Measurements from ENCODE around the gene SHROOM4.

Gene SHROOM4

DNA sequence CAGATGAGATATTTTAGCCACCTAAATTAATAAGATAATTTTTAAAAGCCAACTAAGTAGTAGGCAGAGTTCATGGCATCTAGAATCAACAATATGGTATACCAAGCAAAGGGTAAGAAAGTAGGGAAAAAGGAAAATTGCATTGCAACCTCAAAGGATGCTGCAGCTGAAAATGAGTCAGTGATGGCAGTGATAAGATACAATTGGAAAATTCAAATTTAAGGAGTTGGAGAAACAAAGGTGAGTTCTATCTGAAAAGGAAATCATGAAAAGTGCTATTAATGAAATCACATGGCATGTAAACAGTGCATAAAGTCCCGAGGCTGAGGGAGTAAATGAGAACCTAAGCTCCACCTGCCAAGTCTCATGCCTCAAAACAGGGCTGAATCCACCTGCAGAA lies 33.9 kb downstream of the SHROOM4 start:
- TF ChIP-seq EP300 (IDR thresholded peaks at IDR 0.05; ENCODE audit: borderline replicate concordance) (no peak), FOXM1 (IDR thresholded peaks at IDR 0.05; ENCODE audit: borderline replicate concordance, low read depth) (no peak), NFIC (IDR thresholded peaks at IDR 0.05) (no peak), CEBPB (IDR thresholded peaks at IDR 0.05) (no peak), REST (IDR thresholded peaks at IDR 0.05; ENCODE audit: low read depth) (no peak), CREB1 (IDR thresholded peaks at IDR 0.05; ENCODE audit: low read depth) (no peak), RAD21 (IDR thresholded peaks at IDR 0.05; ENCODE audit: low read depth) (no peak), USF1 (IDR thresholded peaks at IDR 0.05) (no peak), TCF12 (IDR thresholded peaks at IDR 0.05; ENCODE audit: low read depth) (no peak), EGR1 (IDR thresholded peaks at IDR 0.05) (no peak), ZBTB7A (IDR thresholded peaks at IDR 0.05; ENCODE audit: low read depth) (no peak), TAF1 (IDR thresholded peaks at IDR 0.05; ENCODE audit: low read depth) (no peak), TEAD4 (IDR thresholded peaks at IDR 0.05) (no peak), YY1 (IDR thresholded peaks at IDR 0.05; ENCODE audit: low read depth) (no peak)
- TF ChIP-seq, protein P1, sequence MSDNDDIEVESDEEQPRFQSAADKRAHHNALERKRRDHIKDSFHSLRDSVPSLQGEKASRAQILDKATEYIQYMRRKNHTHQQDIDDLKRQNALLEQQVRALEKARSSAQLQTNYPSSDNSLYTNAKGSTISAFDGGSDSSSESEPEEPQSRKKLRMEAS (IDR thresholded peaks at IDR 0.05), result no peak

- TF ChIP-seq USF1 (IDR thresholded peaks at IDR 0.05) (no peak), RAD21 (IDR thresholded peaks at IDR 0.05; ENCODE audit: low read depth) (no peak), YY1 (IDR thresholded peaks at IDR 0.05; ENCODE audit: low read depth) (no peak), TAF1 (IDR thresholded peaks at IDR 0.05; ENCODE audit: low read depth) (no peak)
Observed at GRCh38 chrX:50779694-50780093, 34.3 kb downstream of the SHROOM4 start.

GRCh38 chrX:50778272-50778671 lies 35.7 kb downstream of the SHROOM4 start:
- TF ChIP-seq TCF12 (IDR thresholded peaks at IDR 0.05; ENCODE audit: low read depth) (no peak), CEBPB (IDR thresholded peaks at IDR 0.05) (no peak), NFIC (IDR thresholded peaks at IDR 0.05) (no peak), EGR1 (IDR thresholded peaks at IDR 0.05) (no peak), FOXM1 (IDR thresholded peaks at IDR 0.05; ENCODE audit: borderline replicate concordance, low read depth) (no peak), TEAD4 (IDR thresholded peaks at IDR 0.05) (no peak), EP300 (IDR thresholded peaks at IDR 0.05; ENCODE audit: borderline replicate concordance) (no peak), REST (IDR thresholded peaks at IDR 0.05; ENCODE audit: low read depth) (no peak), ZBTB7A (IDR thresholded peaks at IDR 0.05; ENCODE audit: low read depth) (no peak), RAD21 (IDR thresholded peaks at IDR 0.05; ENCODE audit: low read depth) (no peak), USF1 (IDR thresholded peaks at IDR 0.05) (no peak), TAF1 (IDR thresholded peaks at IDR 0.05; ENCODE audit: low read depth) (no peak), CREB1 (IDR thresholded peaks at IDR 0.05; ENCODE audit: low read depth) (no peak), YY1 (IDR thresholded peaks at IDR 0.05; ENCODE audit: low read depth) (no peak)
- TF ChIP-seq, protein P1 (IDR thresholded peaks at IDR 0.05), result no peak

DNA sequence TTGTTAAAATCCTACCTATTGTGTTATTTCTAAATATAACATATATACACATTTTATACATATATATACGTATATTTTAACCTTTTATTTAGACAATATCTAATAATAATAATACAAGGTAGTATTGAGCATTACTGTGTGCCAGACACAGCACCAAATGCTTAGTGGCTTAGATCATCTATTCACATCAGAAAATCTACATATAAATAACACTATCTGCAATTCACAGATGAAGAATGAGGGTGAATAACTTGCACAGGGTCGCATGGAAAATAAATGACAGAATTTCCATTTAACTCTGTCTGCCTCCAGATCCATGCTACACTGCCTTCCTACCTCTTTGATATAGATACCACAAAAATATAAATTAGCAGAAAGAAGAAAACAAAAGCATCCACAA lies 37.7 kb downstream of the SHROOM4 start:
- no peak for TF ChIP-seq FOXM1 (IDR thresholded peaks at IDR 0.05; ENCODE audit: borderline replicate concordance, low read depth)
- TF ChIP-seq CEBPB (IDR thresholded peaks at IDR 0.05), result no peak
- TF ChIP-seq EGR1 (IDR thresholded peaks at IDR 0.05), result no peak
- no peak for TF ChIP-seq EP300 (IDR thresholded peaks at IDR 0.05; ENCODE audit: borderline replicate concordance)
- no peak for TF ChIP-seq NFIC (IDR thresholded peaks at IDR 0.05)
- no peak for TF ChIP-seq CREB1 (IDR thresholded peaks at IDR 0.05; ENCODE audit: low read depth)
- no peak for TF ChIP-seq TEAD4 (IDR thresholded peaks at IDR 0.05)
- no peak for TF ChIP-seq TCF12 (IDR thresholded peaks at IDR 0.05; ENCODE audit: low read depth)
- TF ChIP-seq, protein P1 (IDR thresholded peaks at IDR 0.05), result no peak
- no peak for TF ChIP-seq USF1 (IDR thresholded peaks at IDR 0.05)
- TF ChIP-seq RAD21 (IDR thresholded peaks at IDR 0.05; ENCODE audit: low read depth), result no peak
- TF ChIP-seq TAF1 (IDR thresholded peaks at IDR 0.05; ENCODE audit: low read depth), result no peak
- TF ChIP-seq ZBTB7A (IDR thresholded peaks at IDR 0.05; ENCODE audit: low read depth), result no peak
- no peak for TF ChIP-seq REST (IDR thresholded peaks at IDR 0.05; ENCODE audit: low read depth)
- no peak for TF ChIP-seq YY1 (IDR thresholded peaks at IDR 0.05; ENCODE audit: low read depth)

All from Ishikawa (cell line).